Astrocyte of the spinal cord (primary cell): Measurements from ENCODE around the gene SAV1.

Source experiments
- DNase-seq: peaks from one replicate; pipeline ENCODE4 v3.0.0; 2011; ENCODE audit warnings: low read depth, low spot score
- H3K4me3 ChIP-seq: 2 replicates; pipeline ENCODE4 v1.5.1; 2011; ENCODE audit warnings: low read depth, mild to moderate bottlenecking, low read length, moderate library complexity
- CTCF ChIP-seq: IDR thresholded peaks from 2 replicates; pipeline ENCODE4 v1.5.1; 2012; ENCODE audit warnings: low read depth, mild to moderate bottlenecking, low read length, inconsistent platforms
- in situ Hi-C: cut with HindIII; loops from 2 replicates; pipeline ENCODE4 v1.10.0; 2017; ENCODE audit warnings: low sequenced_read_pairs

The SAV1 gene

GRCh38 chr14:50612806-50613205 lies 55.3 kb downstream of the SAV1 start:
- no peak for TF ChIP-seq CTCF
- DNase-seq, result no peak
- H3K4me3 ChIP-seq, result no peak overlapping the region
- in situ Hi-C loops, result no loop called here

- in situ Hi-C loops, result no loop called here
Observed at GRCh38 chr14:50610465-50610864, 57.6 kb downstream of the SAV1 start.

GRCh38 chr14:50608302-50608851 lies 59.7 kb downstream of the SAV1 start:
- DNase-seq, result no peak
- in situ Hi-C loops, result no loop called here
- no peak overlapping the region for H3K4me3 ChIP-seq
- TF ChIP-seq CTCF, result no peak

More at GRCh38 chr14:50610465-50610864, 57.6 kb downstream of the SAV1 start:
- H3K4me3 ChIP-seq, result no peak overlapping the region
- no peak for TF ChIP-seq CTCF
- DNase-seq, result no peak

- in situ Hi-C loops, result no loop called here
- H3K4me3 ChIP-seq, result no peak overlapping the region
- no peak for DNase-seq
- TF ChIP-seq CTCF, result no peak
Observed at GRCh38 chr14:50607761-50608160, 60.3 kb downstream of the SAV1 start.

- TF ChIP-seq CTCF, result no peak
- no peak overlapping the region for H3K4me3 ChIP-seq
- peak; percentile 59 for DNase-seq
- in situ Hi-C loops, result no loop called here
Observed at GRCh38 chr14:50607181-50607580, 60.9 kb downstream of the SAV1 start.

GRCh38 chr14:50606468-50606867 lies 61.6 kb downstream of the SAV1 start:
- TF ChIP-seq CTCF, result no peak
- H3K4me3 ChIP-seq, result no peak overlapping the region
- in situ Hi-C loops, result no loop called here
- no peak for DNase-seq

GRCh38 chr14:50605766-50606165 lies 62.3 kb downstream of the SAV1 start:
- peak; percentile 25 for DNase-seq
- in situ Hi-C loops, result no loop called here
- no peak for TF ChIP-seq CTCF
- H3K4me3 ChIP-seq, result no peak overlapping the region
